ENCODE data around the gene CTSH. TPM values are rescaled to one million over a fixed set of nuclear protein-coding genes. Genes with fewer than 3 reads are reported as not detected.

CTSH gene
- total and polyA plus RNA-seq, 3 donors from 2014 or later: 44.3 to 152 (median 45.6) TPM

GRCh38 chr15:78969687-78970349 lies 25.0 kb upstream of the CTSH start:
- DNase-seq: no peak
- Histone ChIP-seq H3K4me1 (no peaks in the 10 kb centered on the region), H3K27ac (no peak overlapping the region), H3K4me3 (no peak overlapping the region), H3K27me3 (no peaks in the 10 kb centered on the region), H3K9me3 (no peaks in the 10 kb centered on the region), H3K36me3 (ENCODE audit: low read depth, missing control alignments) (no peaks in the 10 kb centered on the region)
- 71 to 84% methylated on average over 5 of the region's 5 CpGs for WGBS, 2 donors
- intact Hi-C loops (cut with DNase I; ENCODE audit: low total_unique reads): no loop called here
- TF ChIP-seq CTCF (IDR thresholded peaks at IDR 0.05): no peak
- TF ChIP-seq POLR2A (IDR thresholded peaks at IDR 0.05): no peak

- 91 to 94% methylated on average over 5 of the region's 5 CpGs for WGBS, 2 donors
- no peaks in the 10 kb centered on the region for H3K9me3 ChIP-seq
- TF ChIP-seq POLR2A (IDR thresholded peaks at IDR 0.05): no peak
- no peak for TF ChIP-seq CTCF (IDR thresholded peaks at IDR 0.05)
- H3K36me3 ChIP-seq (ENCODE audit: low read depth, missing control alignments): no peaks in the 10 kb centered on the region
- no peak overlapping the region for H3K27ac ChIP-seq
- H3K4me1 ChIP-seq: no peaks in the 10 kb centered on the region
- no peaks in the 10 kb centered on the region for H3K27me3 ChIP-seq
- no peak overlapping the region for H3K4me3 ChIP-seq
- DNase-seq: no peak
- intact Hi-C loops (cut with DNase I; ENCODE audit: low total_unique reads): no loop called here
Observed at GRCh38 chr15:78968539-78969271, 23.9 kb upstream of the CTSH start.

GRCh38 chr15:78968114-78968513 lies 23.3 kb upstream of the CTSH start:
- Histone ChIP-seq H3K4me3 (no peak overlapping the region), H3K27me3 (no peaks in the 10 kb centered on the region), H3K4me1 (no peaks in the 10 kb centered on the region), H3K36me3 (ENCODE audit: low read depth, missing control alignments) (no peaks in the 10 kb centered on the region), H3K27ac (no peak overlapping the region), H3K9me3 (no peaks in the 10 kb centered on the region)
- intact Hi-C loops (cut with DNase I; ENCODE audit: low total_unique reads): no loop called here
- 81 to 91% methylated on average over 2 of the region's 2 CpGs for whole genome bisulfite sequencing, 2 donors
- no peak for DNase-seq
- TF ChIP-seq CTCF (IDR thresholded peaks at IDR 0.05) (no peak), POLR2A (IDR thresholded peaks at IDR 0.05) (no peak)

- TF ChIP-seq CTCF (IDR thresholded peaks at IDR 0.05): no peak
- no peak for TF ChIP-seq POLR2A (IDR thresholded peaks at IDR 0.05)
- Histone ChIP-seq H3K36me3 (ENCODE audit: low read depth, missing control alignments) (no peaks in the 10 kb centered on the region), H3K4me3 (no peak overlapping the region), H3K9me3 (no peaks in the 10 kb centered on the region), H3K4me1 (no peaks in the 10 kb centered on the region), H3K27me3 (no peaks in the 10 kb centered on the region), H3K27ac (no peak overlapping the region)
- intact Hi-C loops (cut with DNase I; ENCODE audit: low total_unique reads): no loop called here
- 88 to 95% methylated on average over 4 to 6 of the region's 6 CpGs for WGBS, 2 donors
- DNase-seq: no peak
Observed at GRCh38 chr15:78960308-78960707, 15.5 kb upstream of the CTSH start.
